GM12891 (cell line): Measurements from ENCODE around the gene OR2T2.
"Not testable (repeated sequence)": the region's sequence is repeated elsewhere in the genome, so short reads cannot be mapped to it uniquely, and the experiment has no call there.

Experiments used
- PAX5 ChIP-seq: IDR thresholded peaks from 2 replicates; pipeline ENCODE4 v1.6.1; 2011; ENCODE audit warnings: low read length, moderate library complexity, mild to moderate bottlenecking; ENCODE audit not compliant: insufficient read depth, severe bottlenecking
- POLR2A ChIP-seq: IDR thresholded peaks from 2 replicates; pipeline ENCODE4 v1.6.1; 2011; ENCODE audit warnings: low read depth, low read length, control low read depth
- POLR2AphosphoS5 ChIP-seq: IDR thresholded peaks from 2 replicates; pipeline ENCODE4 v1.6.1; 2011; ENCODE audit warnings: low read depth, low read length, control low read depth
- POU2F2 ChIP-seq: IDR thresholded peaks from 2 replicates; pipeline ENCODE4 v1.6.1; 2011; ENCODE audit warnings: low read depth, mild to moderate bottlenecking, control low read depth, low read length, moderate library complexity
- SPI1 ChIP-seq: IDR thresholded peaks from 2 replicates; pipeline ENCODE4 v1.6.1; 2011; ENCODE audit warnings: low read depth, low read length, control low read depth
- TAF1 ChIP-seq: IDR thresholded peaks from 2 replicates; pipeline ENCODE4 v1.6.1; 2011; ENCODE audit warnings: low read depth, low read length, control low read depth

- TF ChIP-seq POLR2AphosphoS5, POLR2A, TAF1, POU2F2, PAX5: not testable (repeated sequence)
- peak; percentile 88 for TF ChIP-seq SPI1
Observed at GRCh38 chr1:248428192-248428533, 17.3 kb upstream of the OR2T2 start.
